HG03196 (cell line): ENCODE measurements around the gene GPA33.
A peak's percentile ranks its signal among the peaks of the same experiment; 100 is the strongest.

Experiments
- ATAC-seq: cut with Tn5 transposase; IDR thresholded peaks from one replicate; pipeline ENCODE4 v1.9.1; 2021; ENCODE audit not compliant: unreplicated experiment

GPA33 gene

DNA sequence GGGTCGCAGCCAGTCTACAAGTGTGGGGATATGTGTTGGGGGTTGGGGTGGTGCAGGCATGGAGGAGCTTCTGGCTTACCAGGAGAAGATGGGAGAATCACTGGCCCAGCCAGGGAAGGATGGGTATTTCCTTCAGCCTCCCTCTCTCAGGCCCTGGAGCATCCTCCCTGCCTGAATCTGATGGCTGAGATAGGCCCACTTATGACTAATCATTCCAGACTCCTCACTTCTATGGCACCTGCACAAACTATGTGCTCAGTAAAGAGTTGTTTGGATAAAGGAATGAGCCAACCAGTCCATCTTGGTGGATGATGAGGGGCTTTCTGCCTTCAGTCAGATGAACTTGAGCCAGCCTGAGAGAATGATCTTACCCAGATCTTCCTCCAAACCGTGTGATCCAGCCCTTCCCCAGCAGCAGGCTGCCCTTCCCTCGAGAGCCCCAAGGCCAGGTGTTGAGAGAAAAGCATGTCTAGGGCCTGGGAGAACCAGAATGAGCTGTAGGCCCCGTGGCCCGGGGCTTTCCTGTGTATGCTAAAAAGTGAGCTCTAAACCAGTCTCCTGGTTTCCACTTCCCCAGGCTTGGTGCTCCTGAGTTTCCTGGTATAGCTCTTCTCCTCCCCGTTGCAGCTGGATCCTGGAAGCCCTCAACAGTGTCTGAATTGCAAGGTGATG lies 1.3 kb downstream of the GPA33 start:
- ATAC-seq = no peak

DNA sequence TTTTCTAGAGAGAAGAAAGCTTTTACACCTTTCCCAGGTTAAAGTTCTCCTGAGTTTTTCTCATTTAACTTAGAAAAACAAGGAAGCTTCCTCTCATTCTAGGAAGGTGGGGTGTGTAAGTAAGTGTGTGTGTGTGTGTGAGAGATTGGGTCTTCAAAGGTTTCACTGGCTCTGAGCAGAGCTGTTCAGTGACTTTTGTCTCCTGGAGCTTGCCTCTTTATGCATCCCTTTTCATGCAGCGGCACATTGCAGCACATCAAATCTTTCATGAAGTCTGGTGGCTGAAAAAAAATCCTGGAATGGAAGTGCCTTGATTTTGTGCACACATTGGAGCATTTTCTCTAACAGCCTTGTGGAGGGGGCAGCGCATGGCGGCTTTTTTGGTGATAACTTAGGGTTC lies 3.4 kb downstream of the GPA33 start:
- no peak for ATAC-seq

GRCh38 chr1:167086033-167086432 lies 4.1 kb downstream of the GPA33 start:
- no peak for ATAC-seq

DNA sequence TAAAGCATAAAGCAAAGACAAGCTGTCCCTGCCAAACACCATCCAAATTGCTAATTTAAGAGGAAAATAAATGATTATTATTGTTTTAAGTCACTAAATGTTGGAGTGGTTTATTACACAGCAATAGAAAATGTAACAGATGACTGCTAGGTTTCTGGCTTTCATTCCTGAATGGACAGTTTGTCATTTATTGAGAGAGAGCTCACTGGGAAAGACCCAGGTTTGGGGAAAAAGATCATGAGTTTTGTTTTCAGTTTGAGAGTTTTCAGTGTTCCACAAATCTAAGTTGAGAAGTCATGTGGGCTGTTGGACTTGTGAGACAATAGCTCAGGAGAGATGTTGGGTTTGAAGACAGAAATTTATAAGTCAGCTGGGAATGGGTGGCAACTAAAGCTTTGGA lies 5.4 kb downstream of the GPA33 start:
- no peak for ATAC-seq

GRCh38 chr1:167083871-167084270 lies 6.3 kb downstream of the GPA33 start:
- ATAC-seq = no peak

DNA sequence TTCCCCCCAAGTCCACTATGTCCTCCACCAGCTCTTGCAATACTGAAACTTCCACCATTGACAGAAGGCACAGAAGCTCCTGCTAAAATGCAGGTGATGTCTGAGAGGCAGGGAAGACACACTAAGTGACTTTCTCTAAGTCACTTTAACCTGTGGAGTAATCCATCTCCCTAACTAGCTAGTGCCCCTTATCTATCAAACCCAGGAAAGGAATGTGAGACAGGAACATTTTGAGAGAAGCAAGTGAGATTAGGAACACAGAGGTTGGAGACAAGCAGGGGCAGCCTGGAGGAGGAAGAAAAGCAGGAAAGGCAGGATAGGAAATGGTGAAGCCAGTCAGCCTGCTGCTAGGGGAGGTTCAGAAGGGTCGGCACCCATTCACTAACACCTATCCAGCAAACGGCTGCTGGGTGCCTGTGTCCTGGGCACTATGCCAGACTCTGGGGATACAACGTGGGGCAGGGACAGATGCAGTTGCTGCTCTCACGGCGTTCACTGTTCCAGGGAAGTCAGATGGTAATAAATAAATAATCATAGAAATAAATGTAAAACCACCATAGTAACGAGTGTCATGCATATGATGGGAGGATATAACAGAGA lies 7.0 kb downstream of the GPA33 start:
- no peak for ATAC-seq

DNA sequence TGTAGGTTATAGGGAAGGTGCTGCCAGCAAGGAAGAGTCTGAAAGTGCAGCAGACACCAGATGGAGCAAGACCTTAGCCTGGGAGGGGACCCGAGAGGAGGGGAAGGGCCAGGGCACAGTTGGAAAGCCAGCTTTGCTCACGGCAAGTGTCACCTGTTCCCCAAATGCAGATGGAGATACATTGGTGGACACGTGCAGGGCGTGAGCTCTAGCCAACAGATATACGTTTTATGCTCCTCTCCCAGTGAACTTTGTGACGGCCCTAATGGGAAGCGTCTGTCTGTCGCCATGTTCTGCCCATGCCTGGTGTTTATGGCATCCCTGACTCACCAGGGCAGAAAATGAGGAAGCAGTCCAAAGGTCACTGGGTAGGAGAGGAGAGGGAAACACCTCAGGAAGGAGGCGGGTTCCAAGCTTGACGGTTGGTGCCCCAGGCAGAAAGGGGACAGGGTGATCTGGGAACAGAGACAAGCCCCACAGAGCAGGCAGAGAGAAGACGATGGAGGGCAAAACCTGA lies 7.6 kb downstream of the GPA33 start:
- ATAC-seq = no peak

GRCh38 chr1:167081594-167082156 lies 8.5 kb downstream of the GPA33 start:
- ATAC-seq = no peak

DNA sequence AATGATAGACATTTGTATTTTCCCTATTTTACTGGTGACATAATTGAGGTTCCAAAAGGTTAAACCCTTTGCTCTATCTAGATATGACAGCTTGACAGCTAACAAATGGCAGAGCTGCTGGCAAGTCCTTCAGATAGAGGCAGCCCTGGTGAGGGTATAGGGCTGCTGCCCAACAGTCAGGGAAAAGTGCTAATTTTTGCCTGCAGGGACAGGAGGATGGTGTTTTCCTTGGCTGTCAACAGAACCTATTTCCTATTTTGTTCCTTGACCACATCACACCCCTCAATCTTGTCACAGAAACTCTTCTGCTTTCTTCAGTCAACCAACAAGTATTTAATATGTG lies 12.3 kb downstream of the GPA33 start:
- ATAC-seq = no peak

- ATAC-seq = no peak
These were observed 12.9 kb downstream of the GPA33 start for GRCh38 chr1:167077128-167077867.

DNA sequence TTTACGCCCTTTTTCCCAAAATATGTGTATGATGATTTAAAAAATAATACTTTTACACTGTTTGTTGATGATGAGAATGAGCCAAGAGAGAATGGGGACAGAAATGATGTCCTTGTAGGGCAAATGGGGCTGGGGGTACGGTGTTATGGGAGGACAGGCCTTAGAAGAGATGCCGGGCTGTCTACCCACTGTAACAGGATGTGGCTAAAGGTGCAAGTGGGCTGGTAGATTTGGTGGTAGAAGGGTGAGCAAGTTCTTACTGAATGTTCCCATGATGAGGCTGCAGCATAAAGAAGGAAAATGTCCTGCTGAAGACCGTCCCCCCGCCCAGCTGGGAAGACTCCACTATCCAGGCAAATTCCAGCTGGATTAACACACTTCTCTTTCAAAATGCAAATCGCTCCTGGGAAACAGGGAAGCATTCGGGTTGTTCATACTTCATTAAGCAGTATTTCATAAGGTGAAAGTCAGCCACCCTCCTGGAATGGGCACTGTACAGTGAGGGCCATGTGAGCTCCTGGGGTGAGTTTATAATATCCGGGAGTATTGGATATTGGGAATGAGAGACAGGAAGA lies 14.0 kb downstream of the GPA33 start:
- no peak for ATAC-seq

- ATAC-seq = no peak
These were observed 18.9 kb downstream of the GPA33 start for GRCh38 chr1:167071286-167071685.

DNA sequence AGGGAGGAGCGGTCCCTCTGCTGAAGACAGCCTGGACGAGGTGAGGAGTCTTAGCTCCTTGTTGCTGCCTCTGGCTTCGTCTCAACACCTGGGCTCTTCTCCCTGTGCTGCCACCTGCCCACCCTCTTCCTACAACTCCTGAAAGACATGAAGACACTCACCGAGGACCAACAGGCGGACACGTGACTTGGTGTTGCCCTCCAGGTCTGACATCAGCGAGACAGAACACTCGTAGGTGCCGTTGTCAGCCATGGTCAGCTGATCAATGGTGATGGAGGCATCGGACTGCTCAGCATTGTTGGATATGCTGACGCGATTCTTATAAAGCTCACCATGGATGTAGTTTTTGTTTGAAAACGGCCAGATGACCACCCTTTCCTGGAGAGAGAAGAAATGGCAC lies 21.4 kb downstream of the GPA33 start:
- no peak for ATAC-seq

DNA sequence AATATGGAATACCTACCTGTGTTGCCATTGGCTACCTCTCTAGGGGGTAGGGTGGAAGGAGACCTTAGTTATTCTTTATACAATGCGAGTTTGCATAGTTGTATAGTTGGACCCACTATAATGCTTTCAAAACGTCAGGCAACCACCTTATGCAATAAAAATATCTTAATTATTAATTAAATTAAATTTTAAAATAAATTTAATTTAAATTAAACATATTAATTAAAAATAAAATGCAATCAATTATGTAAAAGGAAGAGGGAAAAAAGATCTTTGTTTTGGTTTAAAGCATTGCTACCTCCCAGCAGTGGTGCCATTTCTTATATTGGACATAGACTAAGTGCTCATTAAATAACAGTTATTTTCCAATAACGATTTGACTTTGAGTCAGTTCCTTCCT lies 22.3 kb downstream of the GPA33 start:
- ATAC-seq = no peak

DNA sequence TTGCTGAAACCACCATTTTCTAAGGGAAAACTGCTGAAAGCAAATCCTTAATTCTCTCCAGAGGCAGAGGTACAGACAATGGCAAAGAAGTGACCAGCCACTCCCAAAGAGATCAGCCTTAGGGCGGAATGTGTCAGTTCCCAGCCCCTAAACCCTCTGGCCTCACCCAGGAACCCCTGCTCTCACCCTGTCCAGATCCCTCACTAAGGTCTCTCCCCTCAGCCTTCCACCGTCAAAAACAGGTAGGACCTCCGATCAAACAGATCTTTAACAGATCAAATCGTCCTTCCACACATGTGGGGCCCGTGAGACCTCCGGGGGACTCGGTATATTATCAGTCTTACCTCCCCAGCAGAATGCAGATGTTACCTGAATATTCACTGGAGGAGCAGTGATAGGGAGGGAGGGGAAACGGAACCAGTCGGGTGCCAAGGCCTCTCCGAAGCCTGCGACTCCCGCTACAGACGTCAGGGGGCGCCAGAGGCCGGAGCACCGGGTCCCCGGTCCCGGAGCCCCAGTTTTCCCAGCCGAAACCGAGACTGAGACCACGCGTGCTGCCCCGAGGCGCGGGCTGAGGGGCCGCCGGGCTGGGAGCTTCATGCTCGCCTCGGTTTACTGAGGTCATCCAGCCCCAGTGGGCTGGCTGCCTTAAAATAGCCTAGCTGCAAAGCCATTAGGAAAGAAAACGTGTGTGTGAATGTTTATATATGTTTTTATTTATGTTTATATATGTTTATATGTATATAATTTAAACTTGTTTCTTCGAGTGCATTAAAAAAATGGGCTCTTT lies 23.6 kb downstream of the GPA33 start:
- peak; percentile 75 for ATAC-seq

- no peak for ATAC-seq
These were observed 24.7 kb downstream of the GPA33 start for GRCh38 chr1:167065471-167065870.

DNA sequence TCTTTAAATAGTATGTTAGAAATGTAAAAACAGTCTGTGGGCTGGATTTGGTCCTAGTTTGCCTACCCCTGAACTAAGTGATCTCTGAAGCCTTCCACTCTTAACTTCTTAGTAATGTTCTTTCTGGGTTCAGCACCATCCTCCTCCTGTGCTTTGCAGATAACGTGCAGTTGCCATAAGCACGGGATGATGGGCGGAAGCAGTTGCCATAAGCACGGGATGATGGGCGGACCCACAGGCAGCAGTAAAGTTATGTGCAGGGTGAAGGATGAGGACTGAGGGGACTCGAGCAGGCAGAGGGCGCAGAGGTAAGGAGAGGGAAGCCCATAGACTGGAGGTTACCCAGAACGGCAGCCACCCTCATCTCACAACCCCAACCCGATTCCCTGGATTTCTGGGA lies 25.6 kb downstream of the GPA33 start:
- no peak for ATAC-seq

- ATAC-seq = no peak
These were observed 29.1 kb downstream of the GPA33 start for GRCh38 chr1:167061073-167061464.

DNA sequence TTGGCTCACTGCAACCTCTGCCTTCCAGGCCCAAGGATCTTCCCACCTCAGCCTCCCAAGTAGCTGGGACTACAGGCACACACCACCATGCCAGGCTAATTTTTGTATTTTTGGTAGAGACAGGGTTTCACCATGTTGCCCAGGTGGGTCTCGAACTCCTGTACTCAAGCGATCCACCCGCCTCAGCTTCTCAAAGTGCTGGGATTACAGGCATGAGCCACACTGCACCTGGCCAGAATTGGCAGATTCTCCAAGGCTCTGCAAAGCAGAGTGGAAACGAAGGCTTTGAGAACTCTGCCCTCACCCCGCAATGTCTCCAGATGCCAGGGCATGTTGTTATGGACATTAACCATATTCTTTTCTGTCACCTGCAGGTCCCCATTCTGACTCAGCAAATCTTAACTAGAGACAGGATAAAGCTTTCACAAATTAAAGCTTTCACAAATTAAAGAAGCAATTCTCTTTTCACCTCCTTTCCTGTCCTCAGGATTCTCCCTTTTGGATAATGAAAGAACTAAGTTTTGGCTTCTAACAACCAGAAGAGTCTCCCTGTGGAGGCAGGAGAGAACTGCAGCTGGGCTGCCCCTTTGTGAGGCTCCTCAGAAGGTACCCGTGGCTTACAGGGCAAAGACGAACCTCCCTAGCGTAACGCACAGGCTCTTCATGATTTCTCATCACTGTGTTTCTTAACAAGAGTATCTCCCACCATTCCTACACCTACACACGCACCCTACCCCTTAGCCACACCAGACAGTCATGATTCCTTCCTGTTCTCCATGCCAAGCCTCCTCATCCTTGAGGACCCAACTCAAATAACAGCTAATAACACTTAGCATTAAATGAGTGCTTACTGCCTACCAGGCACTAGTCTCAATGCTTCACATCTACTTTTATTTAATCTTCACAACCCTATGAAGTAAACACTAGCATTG lies 29.8 kb downstream of the GPA33 start:
- no peak for ATAC-seq

DNA sequence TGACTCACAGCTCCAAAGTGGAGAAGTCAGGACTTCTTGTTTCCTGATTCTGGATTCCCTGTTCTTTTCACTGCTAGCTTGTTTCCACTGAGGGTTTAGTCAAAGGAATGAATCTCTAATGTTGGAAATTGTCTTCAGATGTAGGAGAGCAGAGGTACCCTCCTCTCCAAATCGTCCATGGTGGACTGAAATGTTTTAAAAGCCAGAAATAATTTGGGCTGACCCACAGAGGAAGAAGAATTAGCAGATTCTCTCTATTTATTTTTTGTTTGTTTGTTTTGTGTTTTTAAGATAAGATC lies 30.4 kb downstream of the GPA33 start:
- ATAC-seq = no peak
